Prostate gland (tissue), 2 donors: Measurements from ENCODE around the gene PLCB1.

ENCODE experiments used
- POLR2A ChIP-seq: fragments of 450-650 bp; IDR thresholded peaks from one replicate; pipeline ENCODE4 v1.6.1; 2016; ENCODE audit warnings: antibody characterized with exemption, mild to moderate bottlenecking
- POLR2AphosphoS5 ChIP-seq: sonication (generic); formaldehyde crosslinking; IDR thresholded peaks from one replicate; pipeline ENCODE4 v1.6.1; 2017; ENCODE audit warnings: antibody characterized with exemption
- TF ChIP-seq, protein P1 (sequence below), 4 experiments: fragments of 200-600 bp in 2 of 4; fragments of 450-650 bp in 2 of 4; sonication (generic) in 2 of 4; IDR thresholded peaks; 1 replicate in 3 of 4; 2 replicates in 1 of 4; pipeline ENCODE4 v1.5.1; 2016 to 2019; ENCODE audit warnings: antibody characterized with exemption in 4 of 4, mild to moderate bottlenecking in 2 of 4, moderate library complexity in 2 of 4

DNA sequence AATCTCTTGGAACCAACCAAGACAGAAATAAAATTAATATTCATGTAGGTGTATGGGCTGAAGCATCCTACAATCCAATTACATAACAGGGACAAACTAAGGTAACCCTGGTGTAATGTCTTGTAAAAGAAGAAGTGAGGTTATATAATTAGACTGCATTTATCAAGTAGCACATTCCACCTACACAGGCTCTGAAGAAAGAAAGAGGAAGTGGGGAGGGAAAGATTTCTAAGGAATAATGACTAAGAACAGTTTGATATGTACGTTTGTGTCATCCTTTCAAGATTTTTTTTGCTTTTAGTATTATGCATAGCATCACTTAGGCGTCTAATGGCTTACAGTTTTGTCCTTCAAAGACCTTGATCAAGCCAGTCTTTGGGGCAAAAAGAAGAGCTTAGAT lies 139.7 kb downstream of the PLCB1 start:
- TF ChIP-seq, protein P1, sequence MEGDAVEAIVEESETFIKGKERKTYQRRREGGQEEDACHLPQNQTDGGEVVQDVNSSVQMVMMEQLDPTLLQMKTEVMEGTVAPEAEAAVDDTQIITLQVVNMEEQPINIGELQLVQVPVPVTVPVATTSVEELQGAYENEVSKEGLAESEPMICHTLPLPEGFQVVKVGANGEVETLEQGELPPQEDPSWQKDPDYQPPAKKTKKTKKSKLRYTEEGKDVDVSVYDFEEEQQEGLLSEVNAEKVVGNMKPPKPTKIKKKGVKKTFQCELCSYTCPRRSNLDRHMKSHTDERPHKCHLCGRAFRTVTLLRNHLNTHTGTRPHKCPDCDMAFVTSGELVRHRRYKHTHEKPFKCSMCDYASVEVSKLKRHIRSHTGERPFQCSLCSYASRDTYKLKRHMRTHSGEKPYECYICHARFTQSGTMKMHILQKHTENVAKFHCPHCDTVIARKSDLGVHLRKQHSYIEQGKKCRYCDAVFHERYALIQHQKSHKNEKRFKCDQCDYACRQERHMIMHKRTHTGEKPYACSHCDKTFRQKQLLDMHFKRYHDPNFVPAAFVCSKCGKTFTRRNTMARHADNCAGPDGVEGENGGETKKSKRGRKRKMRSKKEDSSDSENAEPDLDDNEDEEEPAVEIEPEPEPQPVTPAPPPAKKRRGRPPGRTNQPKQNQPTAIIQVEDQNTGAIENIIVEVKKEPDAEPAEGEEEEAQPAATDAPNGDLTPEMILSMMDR (IDR thresholded peaks at IDR 0.05): no peak
- TF ChIP-seq POLR2AphosphoS5 (no peak), POLR2A (no peak)
